GM19397 (cell line): ENCODE data around the gene BCL7C.
"Not testable (repeated sequence)": the region's sequence is repeated elsewhere in the genome, so short reads cannot be mapped to it uniquely, and the experiment has no call there.

Source experiments
- ATAC-seq: cut with Tn5 transposase; IDR thresholded peaks from one replicate; pipeline ENCODE4 v1.9.1; 2021; ENCODE audit warnings: mild to moderate bottlenecking, moderate library complexity; ENCODE audit not compliant: unreplicated experiment

BCL7C gene

GRCh38 chr16:30874244-30874820 lies 19.5 kb downstream of the BCL7C start:
- no peak for ATAC-seq

- ATAC-seq, result no peak
Measured at GRCh38 chr16:30870904-30871303, 23.0 kb downstream of the BCL7C start.

GRCh38 chr16:30867747-30868146 lies 26.1 kb downstream of the BCL7C start:
- no peak for ATAC-seq

GRCh38 chr16:30866031-30866430 lies 27.8 kb downstream of the BCL7C start:
- no peak for ATAC-seq

- not testable (repeated sequence) for ATAC-seq
Measured at GRCh38 chr16:30863178-30863577, 30.7 kb downstream of the BCL7C start.

- ATAC-seq, result not testable (repeated sequence)
Measured at GRCh38 chr16:30860729-30861128, 33.1 kb downstream of the BCL7C start.

GRCh38 chr16:30858829-30859423 lies 35.0 kb downstream of the BCL7C start:
- ATAC-seq, result no peak

GRCh38 chr16:30858111-30858495 lies 35.8 kb downstream of the BCL7C start:
- ATAC-seq, result no peak

- no peak for ATAC-seq
Measured at GRCh38 chr16:30853758-30854157, 40.1 kb downstream of the BCL7C start.

GRCh38 chr16:30850246-30850645 lies 43.6 kb downstream of the BCL7C start:
- ATAC-seq, result no peak

GRCh38 chr16:30846649-30847402 lies 47.1 kb downstream of the BCL7C start:
- no peak for ATAC-seq

GRCh38 chr16:30844671-30845449 lies 49.0 kb downstream of the BCL7C start:
- no peak for ATAC-seq

- no peak for ATAC-seq
Measured at GRCh38 chr16:30844346-30844670, 49.6 kb downstream of the BCL7C start.

- no peak for ATAC-seq
Measured at GRCh38 chr16:30843501-30843900, 50.4 kb downstream of the BCL7C start.

GRCh38 chr16:30842971-30843370 lies 50.9 kb downstream of the BCL7C start:
- ATAC-seq, result no peak

- no peak for ATAC-seq
Measured at GRCh38 chr16:30841332-30841731, 52.5 kb downstream of the BCL7C start.

- no peak for ATAC-seq
Measured at GRCh38 chr16:30840611-30841010, 53.3 kb downstream of the BCL7C start.

GRCh38 chr16:30839523-30840227 lies 54.2 kb downstream of the BCL7C start:
- no peak for ATAC-seq

- no peak for ATAC-seq
Measured at GRCh38 chr16:30838876-30839471, 54.9 kb downstream of the BCL7C start.

GRCh38 chr16:30837904-30838303 lies 56.0 kb downstream of the BCL7C start:
- no peak for ATAC-seq
